ENCODE measurements around the gene TSC22D3.

Gene TSC22D3

GRCh38 chrX:107760304-107761077, 15.1 kb downstream of the TSC22D3 start:
- no peak for DNase-seq (ENCODE audit: low spot score)

DNA sequence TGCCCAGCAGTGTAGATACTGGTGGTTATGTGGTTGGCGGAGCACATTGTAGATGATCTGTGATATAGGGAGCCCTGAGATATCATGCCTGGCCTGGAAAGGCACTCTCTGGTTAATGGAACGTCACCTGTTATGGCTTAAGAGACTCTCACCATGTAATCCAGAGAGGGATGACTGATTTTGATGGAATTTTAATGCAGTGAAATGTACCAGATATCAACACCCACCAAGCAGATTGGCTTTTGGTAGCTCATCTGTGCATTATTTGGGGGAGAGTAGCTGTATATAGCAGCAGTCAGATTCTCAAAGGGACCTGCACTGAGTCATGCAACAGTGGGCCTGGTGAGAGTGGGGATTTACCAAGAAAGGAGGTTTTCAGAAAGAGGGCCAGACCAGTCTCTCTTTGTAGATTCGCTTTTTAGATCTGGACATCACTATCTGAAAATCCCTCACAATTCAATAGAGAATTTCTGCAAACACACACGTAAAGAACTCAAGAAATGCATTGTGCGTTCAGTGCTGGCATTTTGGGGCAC, 17.3 kb downstream of the TSC22D3 start:
- no peak for DNase-seq (ENCODE audit: low spot score)

- no peak for DNase-seq (ENCODE audit: low spot score)
These were observed 19.9 kb downstream of the TSC22D3 start for GRCh38 chrX:107755721-107756120.

GRCh38 chrX:107753187-107753586, 22.4 kb downstream of the TSC22D3 start:
- no peak for DNase-seq (ENCODE audit: low spot score)

DNA sequence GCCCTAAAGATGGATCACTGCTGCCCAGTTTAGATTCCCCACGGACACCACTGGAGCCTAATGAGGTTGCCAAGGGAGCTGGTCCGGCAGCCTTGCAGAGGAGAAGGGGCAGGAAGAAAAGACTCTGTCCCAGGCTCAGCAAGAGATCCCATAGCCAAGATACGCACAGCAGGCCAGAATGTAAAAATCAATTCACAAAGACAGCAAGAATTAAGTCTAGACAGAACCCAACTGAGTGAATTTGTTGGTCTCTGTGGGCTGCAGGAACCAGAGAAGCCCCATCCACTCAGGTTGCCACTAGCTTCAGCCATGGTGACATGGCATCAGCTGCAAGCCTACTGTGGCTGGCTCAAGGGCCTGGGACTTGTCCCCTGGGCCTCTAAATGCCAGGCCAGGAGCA, 22.9 kb downstream of the TSC22D3 start:
- no peak for DNase-seq (ENCODE audit: low spot score)

GRCh38 chrX:107752043-107752442, 23.5 kb downstream of the TSC22D3 start:
- no peak for DNase-seq (ENCODE audit: low spot score)

DNA sequence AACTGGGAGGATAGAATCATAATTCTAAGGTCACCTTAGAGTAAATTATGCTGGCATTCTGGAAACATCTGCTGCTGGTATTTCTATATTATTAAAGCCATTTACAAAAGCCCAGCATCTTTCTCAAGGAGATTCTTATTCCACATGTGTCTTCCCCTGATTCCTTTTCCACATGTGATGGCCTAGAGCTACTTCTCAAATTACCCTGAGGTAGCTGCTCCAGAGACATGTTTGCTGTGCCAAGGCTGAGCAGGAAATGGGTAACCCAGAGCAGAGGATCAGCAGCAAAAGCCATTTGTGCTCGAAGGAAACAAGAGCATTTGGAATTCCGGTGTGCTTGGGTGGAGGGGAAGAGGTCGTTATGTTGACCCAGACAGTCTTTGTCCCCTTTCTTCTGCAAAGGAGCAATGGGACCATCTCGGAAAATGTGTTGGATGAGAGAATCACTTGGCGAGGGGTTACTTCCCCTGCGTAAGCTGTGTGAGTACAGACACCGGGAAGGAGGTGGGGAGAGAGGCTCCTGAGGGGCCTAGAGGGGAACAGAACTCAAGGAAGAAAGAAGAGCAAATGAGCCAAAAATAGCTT, 24.6 kb downstream of the TSC22D3 start:
- no peak for DNase-seq (ENCODE audit: low spot score)

GRCh38 chrX:107750263-107750662, 25.3 kb downstream of the TSC22D3 start:
- no peak for DNase-seq (ENCODE audit: low spot score)

DNA sequence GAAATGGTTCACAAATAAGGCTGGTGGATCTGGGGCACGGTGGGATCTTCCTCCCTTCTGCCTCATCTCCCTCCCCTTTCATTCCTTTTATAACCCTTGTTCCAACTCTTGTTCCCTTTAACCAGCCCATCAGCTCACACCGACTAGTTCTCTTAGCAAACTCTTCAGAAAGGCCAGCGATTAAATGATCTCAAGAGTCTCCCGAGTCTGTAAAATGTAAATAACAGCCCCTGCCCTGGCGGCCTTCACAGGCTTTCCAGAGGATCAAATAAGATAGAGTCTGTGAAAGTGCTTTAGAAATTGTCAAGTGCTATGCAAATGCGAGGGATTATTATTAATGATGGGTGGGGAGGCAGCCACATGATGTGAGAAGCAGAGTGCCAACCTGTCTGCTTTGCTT, 27.1 kb downstream of the TSC22D3 start:
- DNase-seq (ENCODE audit: low spot score), result no peak

DNA sequence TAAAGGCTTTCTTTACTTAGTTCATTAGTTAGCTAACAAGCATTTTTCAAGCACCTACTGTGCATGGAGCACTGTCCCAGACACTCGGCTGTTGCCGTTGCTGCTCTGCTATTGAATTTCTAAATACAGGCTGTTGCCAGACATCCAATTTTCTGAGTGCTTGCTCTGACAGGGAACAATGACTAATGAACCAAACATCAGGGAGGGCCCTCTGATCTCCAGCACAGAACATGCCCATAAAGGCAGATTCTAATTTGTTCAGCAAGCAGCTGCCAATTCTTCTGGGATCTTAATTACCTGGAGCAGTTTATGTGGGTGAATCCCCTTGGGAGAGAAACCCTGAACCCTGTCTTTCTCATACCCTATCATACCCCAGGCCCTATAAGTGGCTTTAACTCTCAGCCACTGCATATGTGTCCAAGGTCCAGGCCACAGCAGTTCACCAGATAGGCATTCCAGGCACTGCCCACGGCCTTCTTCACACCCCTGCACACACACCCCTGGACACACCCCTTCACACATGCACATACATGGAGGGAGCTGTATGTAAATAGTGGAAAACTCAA, 27.9 kb downstream of the TSC22D3 start:
- DNase-seq (ENCODE audit: low spot score), result no peak

DNA sequence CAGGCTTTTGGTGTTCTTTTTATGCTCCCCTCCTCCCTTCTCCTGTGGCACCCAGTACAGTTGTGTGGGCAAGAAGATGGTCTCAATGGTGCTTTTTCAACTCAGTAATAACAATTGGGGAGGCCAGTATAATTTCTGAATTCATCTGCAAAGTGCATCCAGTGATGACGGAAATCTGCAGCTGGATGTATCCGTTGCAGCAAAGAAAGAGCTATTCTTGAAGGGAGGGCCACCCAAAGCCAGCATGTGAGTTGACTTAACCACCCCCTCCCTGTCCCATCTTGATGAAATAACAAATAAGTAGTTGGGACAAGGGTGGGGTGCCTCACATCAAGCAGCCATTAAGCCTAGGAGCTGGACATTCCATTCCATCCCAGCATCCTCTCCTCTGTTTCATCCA, 30.7 kb downstream of the TSC22D3 start:
- DNase-seq (ENCODE audit: low spot score), result no peak

DNA sequence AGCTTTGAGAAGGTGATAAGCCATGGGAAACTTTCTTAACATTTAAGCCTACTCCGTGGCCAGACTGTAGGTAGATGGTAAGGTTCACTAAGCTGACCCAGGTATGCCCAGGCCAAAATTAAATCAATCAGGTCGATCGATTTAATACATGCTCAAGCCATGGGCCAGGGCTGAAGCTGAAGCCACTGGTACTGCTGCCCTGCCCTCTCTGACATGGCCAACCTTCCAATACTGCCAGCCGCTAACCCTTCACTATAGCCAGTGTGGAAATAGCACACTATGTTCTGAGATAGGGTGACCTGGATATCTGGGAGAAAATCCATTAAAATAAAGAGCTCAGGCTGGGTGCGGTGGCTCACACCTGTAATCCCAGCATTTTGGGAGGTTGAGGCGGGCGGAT, 31.6 kb downstream of the TSC22D3 start:
- DNase-seq (ENCODE audit: low spot score), result no peak

- no peak for DNase-seq (ENCODE audit: low spot score)
These were observed 32.8 kb downstream of the TSC22D3 start for GRCh38 chrX:107742700-107743191.

DNA sequence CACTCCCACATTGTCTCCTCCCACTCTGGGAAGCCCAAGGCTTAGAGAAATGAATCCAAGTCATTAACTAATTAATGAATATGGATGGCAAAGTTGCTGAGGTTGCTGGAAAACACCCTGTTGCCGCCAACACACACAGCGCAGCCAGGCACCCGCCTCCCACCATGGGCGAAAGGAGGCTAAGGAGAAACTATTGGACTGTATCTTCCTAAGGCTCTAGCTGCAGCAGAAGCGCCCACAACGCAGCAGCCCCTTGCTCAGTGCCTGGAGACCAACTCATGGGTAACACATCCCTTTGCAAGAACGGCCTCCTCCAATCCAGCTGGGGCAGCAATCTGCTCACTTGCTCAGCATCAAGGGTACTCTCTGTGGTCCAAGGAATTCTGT, 34.2 kb downstream of the TSC22D3 start:
- no peak for DNase-seq (ENCODE audit: low spot score)

DNA sequence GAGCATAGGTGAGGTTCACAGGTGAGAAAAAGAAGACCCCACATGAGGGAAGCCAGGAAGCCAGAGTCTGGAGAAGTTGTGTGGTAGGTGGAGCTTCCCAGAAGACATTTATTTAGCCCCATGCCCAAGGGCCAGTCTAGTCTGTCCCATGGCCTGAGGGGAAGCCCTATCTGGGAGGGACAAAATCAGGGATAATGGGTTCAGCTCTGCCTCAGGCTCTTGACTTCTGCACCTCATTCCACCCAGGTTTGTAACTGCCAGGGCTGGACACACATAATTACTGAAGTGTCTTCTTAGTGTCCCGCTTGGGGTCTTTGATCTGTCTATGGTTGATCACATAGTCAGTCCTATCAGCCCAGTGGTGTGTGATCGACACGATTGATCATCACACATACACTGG, 36.0 kb downstream of the TSC22D3 start:
- no peak for DNase-seq (ENCODE audit: low spot score)

- DNase-seq (ENCODE audit: low spot score), result no peak
These were observed 36.8 kb downstream of the TSC22D3 start for GRCh38 chrX:107738768-107739167.

DNA sequence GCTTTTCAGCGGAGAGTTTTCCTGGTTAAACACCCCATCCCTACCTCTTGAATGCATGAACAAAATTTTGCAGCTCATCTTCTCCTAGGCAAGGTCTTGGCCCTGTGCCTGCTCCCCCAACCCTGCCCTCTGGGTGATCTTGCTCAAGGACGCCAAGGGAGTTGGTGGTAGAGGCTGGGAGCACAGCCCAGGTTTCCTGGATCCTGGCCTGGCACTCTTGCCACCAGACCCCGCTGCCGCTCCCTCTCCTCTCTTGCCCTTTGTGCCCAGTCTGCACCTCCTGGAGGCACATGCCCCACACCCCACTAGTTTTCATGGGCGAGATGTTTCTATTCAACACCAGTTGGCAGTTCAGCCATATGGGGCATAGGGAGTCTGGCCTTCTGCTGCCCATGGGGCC, 37.3 kb downstream of the TSC22D3 start:
- DNase-seq (ENCODE audit: low spot score), result no peak

DNA sequence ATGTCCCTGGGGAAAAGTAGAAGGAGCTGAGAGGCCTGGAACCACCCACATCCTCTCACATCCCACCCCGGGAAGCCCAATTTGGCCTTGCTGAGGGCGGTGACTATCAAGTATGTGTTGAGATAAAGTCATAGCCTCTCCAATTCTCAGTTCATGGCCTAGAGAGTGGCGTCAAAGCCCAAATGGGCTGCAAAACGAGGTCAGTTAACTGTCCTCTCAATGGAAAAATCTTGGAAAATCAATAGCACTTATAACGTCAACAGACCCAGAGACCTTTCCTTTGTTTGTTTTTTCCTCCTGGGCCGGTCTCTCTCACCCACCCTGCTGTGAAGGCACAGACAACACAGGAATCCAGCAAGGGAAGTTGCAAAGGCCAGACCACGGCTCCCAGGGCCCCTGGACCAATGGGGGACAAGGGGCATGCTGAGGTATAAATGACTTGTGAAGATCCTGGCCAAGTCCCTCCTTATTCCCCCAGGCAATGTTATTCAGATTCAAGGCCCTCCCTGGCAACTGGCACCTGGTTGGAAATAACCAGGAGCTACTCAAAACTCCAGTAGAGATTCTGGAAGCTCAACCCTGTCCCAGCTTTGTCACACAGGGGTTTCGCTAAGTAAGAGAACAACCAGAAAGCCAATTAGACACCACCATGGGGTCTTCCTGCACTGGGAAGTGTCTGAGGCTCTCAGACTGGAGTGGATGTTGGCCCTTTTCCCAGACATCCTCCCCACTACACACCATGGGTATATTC, 38.6 kb downstream of the TSC22D3 start:
- DNase-seq (ENCODE audit: low spot score), result no peak

GRCh38 chrX:107734646-107735045, 40.9 kb downstream of the TSC22D3 start:
- DNase-seq (ENCODE audit: low spot score), result no peak

DNA sequence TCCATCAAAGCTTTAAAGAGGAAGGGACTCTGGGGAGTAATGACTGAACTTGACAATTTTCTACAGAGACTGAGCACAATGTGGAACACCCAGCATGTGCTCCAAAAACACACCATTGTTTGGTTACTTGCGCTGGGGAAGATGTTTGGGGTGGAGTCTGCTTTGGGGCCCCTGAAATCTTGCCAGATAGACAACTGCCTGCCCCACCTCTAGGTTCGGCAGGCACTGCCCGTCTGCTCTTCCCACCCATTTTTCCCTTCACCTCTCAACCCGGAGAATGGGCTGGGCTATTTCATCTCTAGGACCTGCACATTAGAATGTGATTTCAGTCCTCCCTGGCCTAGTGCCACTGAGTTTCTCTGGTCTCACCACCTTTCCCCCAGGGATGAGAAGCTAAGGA, 41.9 kb downstream of the TSC22D3 start:
- no peak for DNase-seq (ENCODE audit: low spot score)

GRCh38 chrX:107731831-107732502, 43.6 kb downstream of the TSC22D3 start:
- DNase-seq (ENCODE audit: low spot score), result peak; percentile 34

Measured in hematopoietic multipotent progenitor cell treated with erythropoietin and hydrocortisone succinate and interleukin-3 and kit ligand, for 17 days (in vitro differentiated cells).